HG03095 (cell line): ENCODE results near the gene UCP2.
"Not testable (repeated sequence)": the region's sequence is repeated elsewhere in the genome, so short reads cannot be mapped to it uniquely, and the experiment has no call there.

ENCODE experiments used
- ATAC-seq: cut with Tn5 transposase; IDR thresholded peaks from one replicate; pipeline ENCODE4 v1.9.1; 2021; ENCODE audit warnings: moderate library complexity; ENCODE audit not compliant: unreplicated experiment

The UCP2 gene

GRCh38 chr11:73946798-73947458 lies 35.7 kb downstream of the UCP2 start:
- no peak for ATAC-seq

GRCh38 chr11:73945396-73945795 lies 37.2 kb downstream of the UCP2 start:
- no peak for ATAC-seq

GRCh38 chr11:73944901-73945300 lies 37.7 kb downstream of the UCP2 start:
- no peak for ATAC-seq

GRCh38 chr11:73944085-73944484 lies 38.6 kb downstream of the UCP2 start:
- ATAC-seq, result no peak

- no peak for ATAC-seq
These were observed 40.6 kb downstream of the UCP2 start for GRCh38 chr11:73942010-73942409.

GRCh38 chr11:73940801-73941570 lies 41.7 kb downstream of the UCP2 start:
- ATAC-seq, result no peak

- no peak for ATAC-seq
These were observed 43.5 kb downstream of the UCP2 start for GRCh38 chr11:73939096-73939495.

GRCh38 chr11:73936047-73936446 lies 46.6 kb downstream of the UCP2 start:
- not testable (repeated sequence) for ATAC-seq

- ATAC-seq, result no peak
These were observed 49.9 kb downstream of the UCP2 start for GRCh38 chr11:73932781-73933180.

- no peak for ATAC-seq
These were observed 50.7 kb downstream of the UCP2 start for GRCh38 chr11:73931951-73932350.

- no peak for ATAC-seq
These were observed 51.5 kb downstream of the UCP2 start for GRCh38 chr11:73931039-73931645.

- no peak for ATAC-seq
These were observed 53.3 kb downstream of the UCP2 start for GRCh38 chr11:73929388-73929787.
